ENCODE measurements around the gene ARHGAP10. TPM values are rescaled to one million over a fixed set of nuclear protein-coding genes. Genes with fewer than 3 reads are reported as not detected.

Gene ARHGAP10
- polyA plus RNA-seq, 3 donors = 19.7 to 20.7 (median 20.6) TPM

- DNase-seq (ENCODE audit: extremely low read depth in 1 of 11, low read depth in 9 of 11, low spot score in 4 of 11) = no peak
Measured at GRCh38 chr4:147950261-147950660, 218.4 kb downstream of the ARHGAP10 start.

GRCh38 chr4:147950841-147951240 lies 219.0 kb downstream of the ARHGAP10 start:
- DNase-seq (ENCODE audit: extremely low read depth in 1 of 11, low read depth in 9 of 11, low spot score in 4 of 11) = no peak

GRCh38 chr4:147954850-147955249 lies 223.0 kb downstream of the ARHGAP10 start:
- DNase-seq (ENCODE audit: extremely low read depth in 1 of 11, low read depth in 9 of 11, low spot score in 4 of 11) = no peak

GRCh38 chr4:147955827-147956558 lies 224.1 kb downstream of the ARHGAP10 start:
- DNase-seq (ENCODE audit: extremely low read depth in 1 of 11, low read depth in 9 of 11, low spot score in 4 of 11) = no peak

DNA sequence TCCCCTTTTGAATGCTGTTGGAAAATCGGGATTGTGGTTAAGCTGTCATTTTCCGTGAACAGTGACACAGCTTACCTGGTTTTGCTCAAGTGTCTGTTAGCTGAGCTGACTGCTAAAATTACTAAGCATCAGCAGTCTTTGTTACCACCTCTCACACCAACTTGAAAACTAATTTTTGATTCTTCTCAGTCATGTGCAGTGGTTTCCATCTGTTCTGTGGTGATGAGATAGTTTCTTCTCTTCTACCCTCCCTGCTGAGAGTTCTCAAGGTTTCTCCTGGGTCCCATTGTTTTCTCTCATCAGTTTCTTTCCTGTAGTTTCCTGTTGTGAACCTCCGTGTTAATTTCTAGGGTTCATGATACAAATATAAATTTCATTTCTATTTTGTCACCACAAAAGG lies 225.6 kb downstream of the ARHGAP10 start:
- no peak for DNase-seq (ENCODE audit: extremely low read depth in 1 of 11, low read depth in 9 of 11, low spot score in 4 of 11)

GRCh38 chr4:147958057-147958456 lies 226.2 kb downstream of the ARHGAP10 start:
- no peak for DNase-seq (ENCODE audit: extremely low read depth in 1 of 11, low read depth in 9 of 11, low spot score in 4 of 11)

GRCh38 chr4:147958489-147959065 lies 226.7 kb downstream of the ARHGAP10 start:
- DNase-seq (ENCODE audit: extremely low read depth in 1 of 11, low read depth in 9 of 11, low spot score in 4 of 11) = no peak

GRCh38 chr4:147960971-147961370 lies 229.1 kb downstream of the ARHGAP10 start:
- DNase-seq (ENCODE audit: extremely low read depth in 1 of 11, low read depth in 9 of 11, low spot score in 4 of 11) = no peak

- no peak for DNase-seq (ENCODE audit: extremely low read depth in 1 of 11, low read depth in 9 of 11, low spot score in 4 of 11)
Measured at GRCh38 chr4:147963839-147964238, 232.0 kb downstream of the ARHGAP10 start.

GRCh38 chr4:147964266-147964880 lies 232.5 kb downstream of the ARHGAP10 start:
- peak in 4 of 11 donors; percentile 33 to 51 (median 47) for DNase-seq (ENCODE audit: extremely low read depth in 1 of 11, low read depth in 9 of 11, low spot score in 4 of 11)

- DNase-seq (ENCODE audit: extremely low read depth in 1 of 11, low read depth in 9 of 11, low spot score in 4 of 11) = no peak
Measured at GRCh38 chr4:147965056-147965455, 233.2 kb downstream of the ARHGAP10 start.

DNA sequence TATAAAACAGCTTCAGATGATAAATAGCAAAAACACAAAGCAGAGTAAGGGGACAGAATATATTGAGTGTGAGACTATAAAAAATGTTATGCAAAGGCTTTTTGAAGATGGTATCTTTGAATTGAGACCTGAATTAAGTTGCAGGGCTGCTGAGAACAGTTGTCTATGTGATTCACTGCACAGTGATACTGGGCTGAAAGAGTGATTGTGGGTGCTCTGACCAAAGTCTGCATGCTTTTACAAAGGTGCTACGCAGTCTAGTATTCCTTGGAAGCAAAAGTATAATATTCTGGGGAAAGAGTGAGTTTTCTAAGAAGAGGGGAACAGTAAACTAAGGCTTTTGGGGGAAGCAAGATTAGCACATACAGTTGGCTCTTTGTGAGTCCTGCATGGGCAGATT lies 234.0 kb downstream of the ARHGAP10 start:
- DNase-seq (ENCODE audit: extremely low read depth in 1 of 11, low read depth in 9 of 11, low spot score in 4 of 11) = no peak

DNA sequence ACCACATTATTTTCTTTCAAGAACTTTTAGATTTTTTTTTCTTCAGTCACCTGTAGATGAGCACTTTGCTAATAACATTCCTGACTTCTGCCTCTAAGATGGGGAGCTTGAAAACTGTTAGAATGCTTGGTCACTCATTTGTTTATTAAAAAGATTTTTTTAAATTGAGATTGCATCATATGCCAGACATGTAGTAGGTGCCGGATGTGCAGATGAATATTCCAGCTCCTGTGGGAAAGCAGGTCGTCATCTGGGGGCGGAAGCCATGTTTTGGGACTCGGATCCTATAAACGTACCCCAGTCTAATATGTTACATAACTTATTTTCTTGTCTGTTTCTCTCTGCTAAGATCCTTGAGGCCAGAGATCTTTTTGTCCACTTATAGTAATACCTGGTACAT lies 236.8 kb downstream of the ARHGAP10 start:
- no peak for DNase-seq (ENCODE audit: extremely low read depth in 1 of 11, low read depth in 9 of 11, low spot score in 4 of 11)

DNA sequence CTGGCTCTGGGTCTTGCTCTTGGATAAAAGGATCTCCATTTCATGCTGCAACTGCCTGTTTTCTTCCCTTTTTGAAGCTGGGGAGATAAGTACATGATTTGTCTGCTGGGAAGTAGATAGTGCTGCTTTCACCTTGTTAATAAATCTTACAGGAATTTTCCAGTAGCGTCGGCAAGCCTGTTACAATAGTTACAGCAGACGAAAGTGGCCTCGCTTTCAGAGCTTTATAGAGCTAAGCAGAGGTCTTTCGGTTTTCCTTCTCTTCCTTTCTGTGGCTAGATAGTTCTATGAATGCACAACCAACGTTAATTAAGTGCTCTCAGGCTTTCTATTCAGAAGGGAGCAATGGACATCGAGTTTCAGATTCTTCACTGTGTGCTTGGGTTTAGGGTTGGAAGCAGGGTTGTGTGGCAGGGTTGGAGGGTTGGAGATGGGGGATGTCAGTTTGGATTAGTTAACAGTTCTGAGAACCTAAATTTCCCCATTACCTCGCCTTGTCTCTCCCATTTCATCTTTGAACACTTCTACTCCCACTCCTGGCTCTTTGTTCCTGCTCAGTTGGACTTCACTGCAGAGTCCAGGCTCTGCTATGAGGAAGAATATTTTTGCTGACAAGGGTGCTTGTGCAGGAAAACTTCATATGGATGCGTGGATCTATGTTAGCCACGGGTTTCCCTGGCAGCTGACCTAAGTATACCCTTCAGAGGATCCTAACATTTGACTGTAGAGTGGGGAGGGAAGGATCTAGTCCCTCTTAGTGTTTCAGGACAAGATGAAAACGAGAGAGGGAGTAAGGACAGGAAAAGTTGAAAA lies 237.9 kb downstream of the ARHGAP10 start:
- peak in 2 of 11 donors; percentile 33 for DNase-seq (ENCODE audit: extremely low read depth in 1 of 11, low read depth in 9 of 11, low spot score in 4 of 11)

DNA sequence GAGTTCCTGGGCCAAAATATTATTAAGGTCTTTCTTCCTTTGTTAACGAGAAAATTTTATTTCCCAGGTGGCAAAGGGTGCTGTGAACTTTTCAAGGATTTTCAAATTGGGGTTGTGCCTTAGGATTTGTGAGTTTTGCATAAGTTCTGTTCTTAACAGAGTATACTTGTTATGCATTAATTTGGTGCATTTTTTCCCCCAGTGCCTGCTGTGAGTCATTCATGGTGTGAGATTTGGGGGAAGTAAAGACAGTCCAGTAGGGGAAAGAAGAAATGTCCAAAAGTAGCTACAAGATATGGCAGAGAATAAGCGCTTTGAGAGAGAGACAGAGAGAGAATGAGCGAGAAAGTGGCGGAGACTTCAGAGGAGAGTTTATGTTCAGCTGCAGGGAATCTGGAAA lies 239.2 kb downstream of the ARHGAP10 start:
- DNase-seq (ENCODE audit: extremely low read depth in 1 of 11, low read depth in 9 of 11, low spot score in 4 of 11) = no peak

DNA sequence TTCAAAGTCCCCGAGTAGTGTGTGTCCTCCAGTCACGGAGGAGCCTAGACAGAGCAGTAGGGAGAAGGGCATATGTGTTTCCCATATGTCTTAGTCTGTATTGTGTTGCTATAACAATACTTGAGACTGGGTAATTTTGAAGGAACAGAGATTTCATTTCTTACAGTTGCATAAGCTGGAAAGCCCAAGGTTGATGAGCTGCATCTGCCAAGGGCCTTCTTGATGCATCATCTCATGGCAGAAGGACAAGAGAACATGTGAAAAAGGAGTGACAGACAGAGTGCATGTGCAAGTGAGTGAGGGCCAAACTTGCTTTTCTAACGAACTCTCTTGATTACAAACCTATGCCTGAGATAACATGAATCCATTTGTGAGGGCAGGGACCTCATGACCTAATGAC lies 243.4 kb downstream of the ARHGAP10 start:
- DNase-seq (ENCODE audit: extremely low read depth in 1 of 11, low read depth in 9 of 11, low spot score in 4 of 11) = no peak

- no peak for DNase-seq (ENCODE audit: extremely low read depth in 1 of 11, low read depth in 9 of 11, low spot score in 4 of 11)
Measured at GRCh38 chr4:147975933-147976928, 244.3 kb downstream of the ARHGAP10 start.

- no peak for DNase-seq (ENCODE audit: extremely low read depth in 1 of 11, low read depth in 9 of 11, low spot score in 4 of 11)
Measured at GRCh38 chr4:147980586-147980985, 248.7 kb downstream of the ARHGAP10 start.

- no peak for DNase-seq (ENCODE audit: extremely low read depth in 1 of 11, low read depth in 9 of 11, low spot score in 4 of 11)
Measured at GRCh38 chr4:147981305-147981704, 249.4 kb downstream of the ARHGAP10 start.
